Aorta (tissue), 5 donors: ENCODE data around the gene COL5A1. TPM values are rescaled to one million over a fixed set of nuclear protein-coding genes. Genes with fewer than 3 reads are reported as not detected.

ENCODE experiments used
- ATAC-seq: fragments of 200-7000 bp; cut with Tn5 transposase; one replicate; pipeline ENCODE4 v1.9.1; 2022; ENCODE audit warnings: moderate library complexity; ENCODE audit not compliant: low FRiP score
- DNase-seq, 2 donors: peaks; one replicate each; pipeline ENCODE4 v3.0.0-alpha.2; 2020
- H3K27ac ChIP-seq, 2 donors: one replicate each; pipeline ENCODE4 v1.5.1; 2013; ENCODE audit warnings: low read length in 2 of 2, mild to moderate bottlenecking in 2 of 2, moderate library complexity in 2 of 2, control low read depth in 1 of 2, inconsistent platforms in 1 of 2, low read depth in 1 of 2
- H3K27me3 ChIP-seq, 2 donors: one replicate each; pipeline ENCODE4 v1.6.1; 2013; ENCODE audit warnings: control low read depth in 1 of 2, low read length in 1 of 2, mild to moderate bottlenecking in 1 of 2, moderate library complexity in 1 of 2; ENCODE audit not compliant: insufficient read depth in 2 of 2, control insufficient read depth in 1 of 2
- H3K36me3 ChIP-seq, 2 donors: one replicate each; pipeline ENCODE4 v1.6.1; 2013; ENCODE audit warnings: control low read depth in 1 of 2, low read length in 1 of 2, mild to moderate bottlenecking in 1 of 2; ENCODE audit not compliant: insufficient read depth in 2 of 2, control insufficient read depth in 1 of 2
- H3K4me1 ChIP-seq, 2 donors: one replicate each; pipeline ENCODE4 v1.6.1; 2013; ENCODE audit warnings: low read length in 2 of 2, control low read depth in 1 of 2, mild to moderate bottlenecking in 1 of 2, moderate library complexity in 1 of 2; ENCODE audit not compliant: insufficient read depth in 2 of 2, control insufficient read depth in 1 of 2
- H3K4me3 ChIP-seq, 2 donors: one replicate each; pipeline ENCODE4 v1.5.1; 2013; ENCODE audit warnings: low read length in 2 of 2, control low read depth in 1 of 2, mild to moderate bottlenecking in 1 of 2
- H3K9me3 ChIP-seq: one replicate; pipeline ENCODE4 v1.6.1; 2013; ENCODE audit warnings: mild to moderate bottlenecking, low read length; ENCODE audit not compliant: control insufficient read depth
- WGBS, 2 donors: extraction: QIAGEN DNeasy Blood & Tissue Kit; methylation state at CpG; one replicate each; pipeline ENCODE4 v1.1.7; 2013; 5-methylcytosine and 5-hydroxymethylcytosine counted together
- intact Hi-C, 2 donors: fragments of 100-400 bp; cut with DNase I; formaldehyde crosslinking; loops; one replicate each; pipeline versions ENCODE4 v1.14.2 to v1.15.0; 2022
- polyA plus RNA-seq, 2 donors: library from polyadenylated mRNA; stranded (reverse); fragments of 200-250 nt; gene quantifications; one replicate each; pipeline ENCODE4 v1.2.3, GENCODE V29; 2013
- total RNA-seq, 2 donors: library from RNA; stranded (reverse); fragmentation: NEBNext Ultra II Directional; extraction: Animal tissue kit (Norgen Biotek cat#: 25700); gene quantifications; one replicate each; pipeline ENCODE4 v1.2.1, GENCODE V29; 2021
- donor health status: healthy with polysubstance abuse.
- donor health status: Bipolar disorder and iron deficiency.
- donor health status: DM: no; HTN: no; CAD: no.
- donor health status: DM: no; HTN: no; CAD: no.
- donor health status: DM: yes; HTN: yes; CAD: no.

Gene COL5A1
- total and polyA plus RNA-seq, 4 donors: 18.7 to 159 (median 82.8) TPM

- Histone ChIP-seq H3K27ac (no peak overlapping the region), H3K27me3 (no peaks in the 10 kb centered on the region), H3K9me3 (no peaks in the 10 kb centered on the region), H3K36me3 (no peaks in the 10 kb centered on the region), H3K4me3 (no peak overlapping the region), H3K4me1 (no peaks in the 10 kb centered on the region)
- intact Hi-C loops: no loop called here
- DNase-seq (no peak), ATAC-seq (no peak)
- 90 to 91% methylated on average over 15 of the region's 15 CpGs for WGBS, 2 donors
Observed at GRCh38 chr9:134809292-134809691, 167.7 kb downstream of the COL5A1 start.

- intact Hi-C loops: no loop called here
- 78 to 82% methylated on average over 10 of the region's 10 CpGs for WGBS, 2 donors
- DNase-seq (no peak), ATAC-seq (no peak)
- no peak overlapping the region for H3K27ac ChIP-seq
- H3K4me3 ChIP-seq: no peak overlapping the region
- no peaks in the 10 kb centered on the region for H3K27me3 ChIP-seq
- no peaks in the 10 kb centered on the region for H3K9me3 ChIP-seq
- H3K4me1 ChIP-seq: no peaks in the 10 kb centered on the region
- no peaks in the 10 kb centered on the region for H3K36me3 ChIP-seq
Observed at GRCh38 chr9:134809826-134810225, 168.2 kb downstream of the COL5A1 start.

GRCh38 chr9:134811079-134811672, 169.6 kb downstream of the COL5A1 start:
- no peaks in the 10 kb centered on the region for H3K4me1 ChIP-seq
- no peak overlapping the region for H3K4me3 ChIP-seq
- no peaks in the 10 kb centered on the region for H3K9me3 ChIP-seq
- no peaks in the 10 kb centered on the region for H3K27me3 ChIP-seq
- no peak overlapping the region for H3K27ac ChIP-seq
- 77% methylated on average over 22 of the region's 22 CpGs for WGBS, 2 donors
- ATAC-seq (no peak), DNase-seq (no peak)
- intact Hi-C loops: no loop called here
- no peaks in the 10 kb centered on the region for H3K36me3 ChIP-seq

- ATAC-seq (no peak), DNase-seq (no peak)
- Histone ChIP-seq H3K27me3 (no peaks in the 10 kb centered on the region), H3K4me3 (no peak overlapping the region), H3K27ac (no peak overlapping the region), H3K9me3 (no peaks in the 10 kb centered on the region), H3K36me3 (peaks cover 0 to 2% of the 10 kb centered on the region in 2 donors), H3K4me1 (no peaks in the 10 kb centered on the region)
- intact Hi-C loops: no loop called here
- WGBS, 2 donors: 41 to 53% methylated on average over 14 of the region's 14 CpGs
Observed at GRCh38 chr9:134811673-134812342, 170.2 kb downstream of the COL5A1 start.

GRCh38 chr9:134812343-134812673, 170.7 kb downstream of the COL5A1 start:
- WGBS, 2 donors: 67 to 69% methylated on average over 11 of the region's 11 CpGs
- no peaks in the 10 kb centered on the region for H3K27me3 ChIP-seq
- H3K36me3 ChIP-seq: peaks cover 0 to 2% of the 10 kb centered on the region in 2 donors
- no peaks in the 10 kb centered on the region for H3K9me3 ChIP-seq
- DNase-seq: no peak
- no peak for ATAC-seq
- H3K4me3 ChIP-seq: no peak overlapping the region
- intact Hi-C loops: no loop called here
- no peaks in the 10 kb centered on the region for H3K4me1 ChIP-seq
- H3K27ac ChIP-seq: no peak overlapping the region

- no peak for DNase-seq
- intact Hi-C loops: no loop called here
- Histone ChIP-seq H3K27ac (no peak overlapping the region), H3K9me3 (no peaks in the 10 kb centered on the region), H3K4me1 (no peaks in the 10 kb centered on the region), H3K36me3 (peaks cover 0 to 2% of the 10 kb centered on the region in 2 donors), H3K4me3 (no peak overlapping the region), H3K27me3 (no peaks in the 10 kb centered on the region)
- ATAC-seq: no peak
- WGBS, 2 donors: 92 to 93% methylated on average over 19 of the region's 19 CpGs
Observed at GRCh38 chr9:134813841-134814240, 172.2 kb downstream of the COL5A1 start.

- H3K27me3 ChIP-seq: no peaks in the 10 kb centered on the region
- H3K36me3 ChIP-seq: peaks cover 0 to 2% of the 10 kb centered on the region in 2 donors
- H3K4me3 ChIP-seq: no peak overlapping the region
- H3K9me3 ChIP-seq: no peaks in the 10 kb centered on the region
- no peak overlapping the region for H3K27ac ChIP-seq
- no peak for ATAC-seq
- intact Hi-C loops: no loop called here
- no peak for DNase-seq
- no peaks in the 10 kb centered on the region for H3K4me1 ChIP-seq
- 86 to 88% methylated on average over 16 of the region's 16 CpGs for WGBS, 2 donors
Observed at GRCh38 chr9:134814598-134815215, 173.1 kb downstream of the COL5A1 start.

- H3K27me3 ChIP-seq: no peaks in the 10 kb centered on the region
- ATAC-seq: no peak
- intact Hi-C loops: no loop called here
- H3K27ac ChIP-seq: no peak overlapping the region
- H3K36me3 ChIP-seq: peaks cover 0 to 7% of the 10 kb centered on the region in 2 donors
- 83 to 85% methylated on average over 16 of the region's 16 CpGs for WGBS, 2 donors
- DNase-seq: no peak
- no peak overlapping the region for H3K4me3 ChIP-seq
- no peaks in the 10 kb centered on the region for H3K9me3 ChIP-seq
- H3K4me1 ChIP-seq: no peaks in the 10 kb centered on the region
Observed at GRCh38 chr9:134815435-134816214, 174.0 kb downstream of the COL5A1 start.
